Neural progenitor cell (in vitro differentiated cells): ENCODE data around the gene GUF1.

Experiments
- CTCF ChIP-seq: fragments of 200-600 bp; sonication (generic); IDR thresholded peaks from 2 replicates; pipeline ENCODE4 v1.5.1; 2017; ENCODE audit warnings: antibody characterized with exemption, mild to moderate bottlenecking
- EZH2 ChIP-seq: fragments of 200-600 bp; sonication (generic); IDR thresholded peaks from 2 replicates; pipeline ENCODE4 v1.6.1; 2017; ENCODE audit warnings: antibody characterized with exemption, mild to moderate bottlenecking, moderate library complexity
- EZH2phosphoT487 ChIP-seq: fragments of 200-600 bp; sonication (generic); IDR thresholded peaks from 2 replicates; pipeline ENCODE4 v1.6.1; 2017; ENCODE audit warnings: antibody characterized with exemption

GRCh38 chr4:44675366-44675765 lies 2.9 kb upstream of the GUF1 start:
- no peak for TF ChIP-seq CTCF
- TF ChIP-seq EZH2: no peak
- no peak for TF ChIP-seq EZH2phosphoT487
